Lung (tissue), 12 donors: Measurements from ENCODE around the gene RPL21. TPM values are rescaled to one million over a fixed set of nuclear protein-coding genes. Genes with fewer than 3 reads are reported as not detected.
"Not testable (repeated sequence)": the region's sequence is repeated elsewhere in the genome, so short reads cannot be mapped to it uniquely, and the experiment has no call there.

ENCODE experiments used
- ATAC-seq: fragments of 200-7000 bp; cut with Tn5 transposase; one replicate; pipeline ENCODE4 v1.9.1; 2020; ENCODE audit warnings: moderate number of reproducible peaks; ENCODE audit not compliant: insufficient read depth, low FRiP score
- DNase-seq, 3 donors: peaks; one replicate each; pipeline ENCODE4 v3.0.0-alpha.2; 2013 to 2017
- H3K27ac ChIP-seq, 2 donors: one replicate each; pipeline ENCODE4 v1.5.1; 2013; ENCODE audit warnings: mild to moderate bottlenecking in 2 of 2, moderate library complexity in 2 of 2, control low read depth in 1 of 2, inconsistent platforms in 1 of 2, low read depth in 1 of 2, low read length in 1 of 2
- H3K27me3 ChIP-seq, 3 donors: one replicate each; pipeline ENCODE4 v1.5.1; 2013; ENCODE audit warnings: low read length in 2 of 3; ENCODE audit not compliant: control insufficient read depth in 3 of 3, insufficient read depth in 3 of 3
- H3K36me3 ChIP-seq, 4 donors: one replicate each; pipeline ENCODE4 v1.5.1; 2013; ENCODE audit warnings: low read length in 4 of 4, mild to moderate bottlenecking in 1 of 4, moderate library complexity in 1 of 4; ENCODE audit not compliant: control insufficient read depth in 4 of 4, insufficient read depth in 4 of 4
- H3K4me1 ChIP-seq, 5 donors: one replicate each; pipeline ENCODE4 v1.5.1; 2013; ENCODE audit warnings: low read length in 5 of 5, mild to moderate bottlenecking in 2 of 5, moderate library complexity in 1 of 5; ENCODE audit not compliant: control insufficient read depth in 5 of 5, insufficient read depth in 5 of 5
- H3K4me3 ChIP-seq: one replicate; pipeline ENCODE4 v1.5.1; 2013; ENCODE audit warnings: mild to moderate bottlenecking, control low read depth, moderate library complexity
- H3K9ac ChIP-seq, 2 donors: one replicate each; pipeline ENCODE4 v1.5.1; 2013; ENCODE audit warnings: low read length in 2 of 2, control low read depth in 1 of 2; ENCODE audit not compliant: insufficient read depth in 1 of 2
- H3K9me3 ChIP-seq, 4 donors: one replicate each; pipeline ENCODE4 v1.5.1; 2013; ENCODE audit warnings: low read length in 3 of 4, mild to moderate bottlenecking in 1 of 4, moderate library complexity in 1 of 4; ENCODE audit not compliant: control insufficient read depth in 4 of 4, insufficient read depth in 3 of 4
- WGBS, 2 donors: extraction: QIAGEN DNeasy Blood & Tissue Kit; methylation state at CpG; one replicate each; pipeline ENCODE4 v1.1.7; 2013; 5-methylcytosine and 5-hydroxymethylcytosine counted together
- polyA plus RNA-seq, 2 donors: library from polyadenylated mRNA; stranded (reverse); fragments of 200-250 nt; gene quantifications; one replicate each; pipeline ENCODE4 v1.2.1, GENCODE V29; 2013
- total RNA-seq, 2 donors: library from RNA; depleted of rRNA in 1 of 2; stranded (reverse); fragments of >200 nt in 1 of 2; gene quantifications; one replicate each; pipeline ENCODE4 v1.2.1, GENCODE V29; 2014 to 2021
- TF ChIP-seq, protein P1 (sequence below): IDR thresholded peaks from 2 replicates; pipeline ENCODE4 v1.5.1; 2012; ENCODE audit warnings: mild to moderate bottlenecking; ENCODE audit errors: control extremely low read depth, extremely low read depth
- donor health status: control.
- donor health status: control.
- donor health status: Bipolar disorder and iron deficiency.
- donor health status: healthy.
- donor health status: DM: yes; HTN: yes; CAD: no.

The RPL21 gene
- total and polyA plus RNA-seq, 4 donors, result 796 to 1,951 (median 915) TPM

DNA sequence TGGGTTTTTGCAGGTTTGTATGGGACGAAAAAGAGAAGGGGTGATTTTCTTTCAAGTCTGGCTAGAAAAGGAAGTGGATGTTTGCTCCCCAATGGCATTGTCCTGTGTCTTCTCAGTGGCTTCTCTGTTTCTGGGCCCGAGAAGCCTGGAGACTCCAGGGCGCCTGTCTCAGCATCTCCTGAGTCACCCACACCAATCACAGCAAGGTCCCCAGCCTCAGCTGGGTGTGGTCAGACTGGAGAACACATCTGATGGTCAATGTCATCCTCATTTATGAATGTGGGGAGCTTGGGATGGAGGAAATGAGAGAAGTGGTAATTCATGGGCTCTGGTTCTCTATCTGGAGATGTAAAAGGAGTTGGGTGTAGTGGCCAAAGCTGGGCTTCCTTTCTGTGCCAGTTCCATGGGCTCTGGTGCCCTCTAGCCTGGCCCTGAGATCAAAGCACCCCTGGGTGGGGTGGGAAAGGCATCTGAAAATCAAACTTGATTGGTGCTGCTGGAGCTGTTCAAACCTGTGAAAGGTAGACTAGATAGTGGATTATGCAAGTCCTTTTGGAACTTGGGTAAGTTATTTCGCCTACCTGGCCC, 32.6 kb downstream of the RPL21 start:
- Histone ChIP-seq H3K9ac (no peak overlapping the region), H3K27me3 (no peaks in the 10 kb centered on the region), H3K36me3 (no peaks in the 10 kb centered on the region), H3K9me3 (no peaks in the 10 kb centered on the region), H3K27ac (no peak overlapping the region), H3K4me3 (no peak overlapping the region), H3K4me1 (peaks cover 0 to 7% (median 0%) of the 10 kb centered on the region in 5 donors)
- 81 to 87% methylated on average over 4 of the region's 4 CpGs for WGBS, 2 donors
- TF ChIP-seq, protein P1, sequence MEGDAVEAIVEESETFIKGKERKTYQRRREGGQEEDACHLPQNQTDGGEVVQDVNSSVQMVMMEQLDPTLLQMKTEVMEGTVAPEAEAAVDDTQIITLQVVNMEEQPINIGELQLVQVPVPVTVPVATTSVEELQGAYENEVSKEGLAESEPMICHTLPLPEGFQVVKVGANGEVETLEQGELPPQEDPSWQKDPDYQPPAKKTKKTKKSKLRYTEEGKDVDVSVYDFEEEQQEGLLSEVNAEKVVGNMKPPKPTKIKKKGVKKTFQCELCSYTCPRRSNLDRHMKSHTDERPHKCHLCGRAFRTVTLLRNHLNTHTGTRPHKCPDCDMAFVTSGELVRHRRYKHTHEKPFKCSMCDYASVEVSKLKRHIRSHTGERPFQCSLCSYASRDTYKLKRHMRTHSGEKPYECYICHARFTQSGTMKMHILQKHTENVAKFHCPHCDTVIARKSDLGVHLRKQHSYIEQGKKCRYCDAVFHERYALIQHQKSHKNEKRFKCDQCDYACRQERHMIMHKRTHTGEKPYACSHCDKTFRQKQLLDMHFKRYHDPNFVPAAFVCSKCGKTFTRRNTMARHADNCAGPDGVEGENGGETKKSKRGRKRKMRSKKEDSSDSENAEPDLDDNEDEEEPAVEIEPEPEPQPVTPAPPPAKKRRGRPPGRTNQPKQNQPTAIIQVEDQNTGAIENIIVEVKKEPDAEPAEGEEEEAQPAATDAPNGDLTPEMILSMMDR, result peak; percentile 24
- DNase-seq, result no peak
- ATAC-seq, result no peak

DNA sequence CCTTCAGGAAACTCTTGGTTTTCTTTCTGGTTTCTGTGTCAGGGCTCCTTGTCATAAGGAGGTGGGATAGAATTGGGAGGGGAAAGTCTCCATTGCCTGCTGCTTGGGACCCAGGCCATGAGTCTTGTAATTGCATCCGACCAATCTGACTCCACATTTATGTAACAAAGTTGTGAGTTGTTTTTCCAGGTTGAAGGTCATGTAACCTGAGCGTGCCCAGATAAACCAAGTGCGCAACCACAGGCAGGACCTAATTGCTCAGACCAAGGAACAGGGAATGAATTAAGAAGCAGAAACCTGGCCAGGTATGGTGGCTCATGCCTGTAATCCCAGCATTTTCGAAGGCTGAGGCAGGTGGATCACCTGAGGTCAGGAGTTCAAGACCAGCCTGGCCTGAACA, 37.0 kb downstream of the RPL21 start:
- TF ChIP-seq, protein P1, result no peak
- no peak overlapping the region for H3K9ac ChIP-seq

DNA sequence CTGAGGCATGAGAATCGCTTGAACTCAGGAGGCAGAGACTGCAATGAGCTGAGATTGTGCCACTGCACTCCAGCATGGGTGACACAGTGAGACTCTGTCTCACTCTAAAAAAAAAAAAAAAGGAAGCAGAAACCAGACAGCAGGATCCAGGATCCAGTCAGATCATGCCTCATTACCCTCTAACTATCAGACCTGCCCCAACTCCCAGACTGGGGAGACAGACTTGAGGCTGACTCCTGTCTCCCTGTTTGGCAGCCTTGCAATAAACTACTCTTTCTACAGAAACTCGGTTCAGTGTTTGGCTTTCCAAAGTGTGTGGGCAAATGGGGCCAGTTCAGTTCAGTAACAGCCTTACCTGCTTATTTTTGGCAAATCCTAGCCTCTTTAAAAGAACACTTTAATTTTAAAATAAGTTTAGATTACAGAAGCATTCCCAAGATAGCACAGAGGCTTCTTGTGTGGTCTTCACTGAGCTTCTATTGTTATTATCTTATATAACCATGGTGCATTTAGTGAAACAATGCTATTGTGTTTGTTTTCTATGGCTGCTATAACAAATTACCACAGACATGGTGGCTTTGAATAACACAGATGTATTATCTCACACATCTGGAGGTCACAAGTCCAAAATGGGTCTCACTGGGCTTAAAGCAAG, 37.8 kb downstream of the RPL21 start:
- Histone ChIP-seq H3K27me3 (no peaks in the 10 kb centered on the region), H3K4me3 (no peak overlapping the region), H3K27ac (no peak overlapping the region), H3K4me1 (no peaks in the 10 kb centered on the region), H3K9ac (no peak overlapping the region), H3K9me3 (no peaks in the 10 kb centered on the region), H3K36me3 (no peaks in the 10 kb centered on the region)
- no peak for DNase-seq
- WGBS, 2 donors, result 68 to 86% methylated on average over 2 of the region's 2 CpGs
- ATAC-seq, result no peak
- TF ChIP-seq, protein P1, result no peak

More for the DNA sequence above, 37.0 kb downstream of the RPL21 start:
- H3K36me3 ChIP-seq, result no peaks in the 10 kb centered on the region
- H3K4me3 ChIP-seq, result no peak overlapping the region
- no peaks in the 10 kb centered on the region for H3K4me1 ChIP-seq
- H3K27ac ChIP-seq, result no peak overlapping the region
- no peak for ATAC-seq
- H3K27me3 ChIP-seq, result no peaks in the 10 kb centered on the region
- DNase-seq, result no peak
- 89 to 93% methylated on average over 4 of the region's 4 CpGs for WGBS, 2 donors
- H3K9me3 ChIP-seq, result no peaks in the 10 kb centered on the region

DNA sequence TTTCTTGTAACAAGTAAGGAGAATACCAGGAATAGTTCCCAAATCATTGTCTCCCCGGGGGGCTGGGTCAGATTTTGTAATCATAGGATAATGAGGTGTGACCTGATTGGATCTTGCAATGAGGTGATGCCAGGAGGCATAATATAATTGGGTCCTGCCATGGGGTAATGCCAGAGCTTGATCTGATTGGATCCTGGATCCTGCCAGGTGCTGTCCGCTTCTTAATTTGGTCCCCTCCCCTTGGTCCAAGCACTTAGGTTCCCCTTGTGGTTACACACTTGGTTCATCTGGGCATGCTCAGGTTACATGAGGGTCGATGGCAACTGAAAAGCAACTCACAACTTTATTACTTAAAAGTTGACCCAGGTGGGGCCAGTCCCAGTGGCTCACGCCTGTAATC, 39.4 kb downstream of the RPL21 start:
- no peak for ATAC-seq
- 88% methylated on average over 4 of the region's 4 CpGs for WGBS, 2 donors
- H3K36me3 ChIP-seq, result no peaks in the 10 kb centered on the region

DNA sequence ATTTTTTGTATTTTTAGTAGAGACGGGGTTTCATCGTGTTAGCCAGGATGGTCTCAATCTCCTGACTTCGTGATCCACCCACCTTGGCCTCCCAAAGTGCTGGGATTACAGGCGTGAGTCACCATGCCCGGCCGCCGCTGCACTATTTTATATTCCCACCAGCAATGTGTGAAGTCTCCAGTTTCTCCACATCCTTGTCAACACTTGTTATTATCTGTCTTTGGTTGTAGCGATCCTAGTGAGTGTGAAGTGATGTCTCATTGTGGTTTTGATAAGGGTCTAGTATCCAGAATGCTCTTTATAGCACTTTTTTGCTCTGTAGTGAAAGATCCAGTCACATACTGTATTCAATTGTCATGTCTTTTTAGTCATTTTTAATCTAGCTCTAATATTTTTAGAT, 40.6 kb downstream of the RPL21 start:
- not testable (repeated sequence) for ATAC-seq, H3K27me3 ChIP-seq, H3K27ac ChIP-seq, H3K4me3 ChIP-seq, DNase-seq, H3K4me1 ChIP-seq, H3K36me3 ChIP-seq, H3K9ac ChIP-seq, H3K9me3 ChIP-seq
- WGBS, 2 donors, result 90 to 95% methylated on average over 8 of the region's 8 CpGs

More for the DNA sequence above, 39.4 kb downstream of the RPL21 start:
- no peaks in the 10 kb centered on the region for H3K27me3 ChIP-seq
- no peak overlapping the region for H3K27ac ChIP-seq
- H3K9ac ChIP-seq, result no peak overlapping the region
- TF ChIP-seq, protein P1, result no peak
- DNase-seq, result no peak
- no peak overlapping the region for H3K4me3 ChIP-seq
- no peaks in the 10 kb centered on the region for H3K4me1 ChIP-seq
- no peaks in the 10 kb centered on the region for H3K9me3 ChIP-seq
